HG02852 (cell line): Measurements from ENCODE around the gene TMEM59.
"Not testable (repeated sequence)": the region's sequence is repeated elsewhere in the genome, so short reads cannot be mapped to it uniquely, and the experiment has no call there.

Source experiments
- ATAC-seq: cut with Tn5 transposase; IDR thresholded peaks from one replicate; pipeline ENCODE4 v1.9.1; 2021; ENCODE audit warnings: mild to moderate bottlenecking, moderate library complexity; ENCODE audit not compliant: unreplicated experiment

The TMEM59 gene

GRCh38 chr1:54053745-54054437, 887 bp upstream of the TMEM59 start:
- no peak for ATAC-seq

- ATAC-seq = peak; percentile 22
Measured at GRCh38 chr1:54052431-54052933, 522 bp downstream of the TMEM59 start.

GRCh38 chr1:54051933-54052430, 1.0 kb downstream of the TMEM59 start:
- no peak for ATAC-seq

DNA sequence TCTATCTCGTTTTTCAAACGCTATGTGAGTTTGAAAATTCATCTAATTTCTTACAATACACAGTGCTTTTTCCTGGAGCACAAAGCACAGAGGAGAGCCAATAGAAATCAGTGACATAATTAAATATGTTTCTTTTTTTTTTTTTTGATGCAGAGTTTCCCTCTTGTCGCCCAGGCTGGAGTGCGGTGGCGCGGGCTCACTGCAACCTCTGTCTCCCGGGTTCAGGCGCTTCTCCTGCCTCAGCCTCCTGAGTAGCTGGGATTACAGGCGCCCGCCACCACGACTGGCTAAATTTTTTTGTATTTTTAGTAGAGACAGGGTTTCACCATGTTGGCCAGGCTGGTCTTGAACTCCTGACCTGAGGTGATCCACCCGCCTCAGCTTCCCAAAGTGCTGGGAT, 2.6 kb downstream of the TMEM59 start:
- not testable (repeated sequence) for ATAC-seq

DNA sequence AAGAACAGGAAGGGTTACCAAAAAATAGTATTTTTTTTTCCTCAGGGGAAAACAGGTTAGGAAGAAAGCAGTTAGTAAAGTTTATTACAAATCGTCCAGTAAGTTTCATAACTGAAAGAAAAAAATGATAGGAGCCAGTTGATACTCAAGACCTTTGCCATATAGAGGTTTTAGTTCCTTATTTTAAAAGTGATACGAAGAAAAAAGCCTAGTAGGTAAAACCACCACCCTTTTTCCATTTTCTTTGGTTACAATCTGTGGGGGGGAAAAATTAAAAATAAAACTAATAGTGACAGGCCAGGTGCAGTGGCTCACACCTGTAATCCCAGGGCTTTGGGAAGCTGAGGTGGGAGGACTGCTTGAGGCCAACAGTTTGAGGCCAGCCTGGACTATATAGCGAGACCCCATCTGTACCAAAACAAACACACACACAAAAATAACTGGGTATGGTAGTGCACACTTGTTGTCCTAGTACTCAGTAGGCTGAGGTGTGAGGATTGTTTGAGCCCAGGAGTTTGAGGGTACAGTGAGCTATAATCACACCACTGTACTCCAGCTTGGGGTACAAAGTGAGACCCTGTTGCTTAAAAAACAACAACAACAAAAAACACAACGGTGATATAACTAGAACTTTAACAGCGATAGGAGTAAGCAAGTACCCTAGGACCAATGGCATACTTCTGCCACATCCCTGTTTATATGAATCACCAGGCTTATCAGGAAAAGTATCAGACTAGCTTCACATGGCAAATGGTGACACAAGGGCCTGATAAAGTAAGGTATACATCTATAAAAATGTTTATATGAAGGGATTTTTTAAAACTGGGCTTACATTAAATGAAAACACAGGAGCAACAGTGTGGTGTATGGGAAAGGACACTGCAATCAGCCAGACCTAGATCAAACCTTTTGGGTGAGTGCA, 5.4 kb downstream of the TMEM59 start:
- no peak for ATAC-seq

- ATAC-seq = no peak
Measured at GRCh38 chr1:54046671-54047383, 6.2 kb downstream of the TMEM59 start.

- no peak for ATAC-seq
Measured at GRCh38 chr1:54045496-54045895, 7.5 kb downstream of the TMEM59 start.

- ATAC-seq = no peak
Measured at GRCh38 chr1:54041806-54042205, 11.2 kb downstream of the TMEM59 start.

DNA sequence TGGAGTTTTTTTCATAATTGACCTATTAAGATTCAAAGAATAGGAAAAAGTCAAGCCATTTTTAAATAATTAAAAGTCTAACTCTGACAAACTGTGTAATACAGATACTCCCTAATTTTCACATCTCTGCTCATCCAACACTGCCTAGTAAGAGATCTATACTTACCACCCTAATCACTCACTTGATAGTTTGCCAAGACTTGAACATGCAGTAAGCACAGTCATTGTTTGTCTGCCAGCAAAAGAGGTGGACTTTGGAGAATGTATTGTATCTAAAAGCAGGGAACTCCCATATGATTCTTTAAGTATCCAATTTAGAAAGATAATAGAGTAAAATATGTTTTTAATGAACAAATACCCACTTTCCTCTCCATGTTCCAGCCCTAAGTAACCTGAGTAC, 15.5 kb downstream of the TMEM59 start:
- ATAC-seq = no peak

DNA sequence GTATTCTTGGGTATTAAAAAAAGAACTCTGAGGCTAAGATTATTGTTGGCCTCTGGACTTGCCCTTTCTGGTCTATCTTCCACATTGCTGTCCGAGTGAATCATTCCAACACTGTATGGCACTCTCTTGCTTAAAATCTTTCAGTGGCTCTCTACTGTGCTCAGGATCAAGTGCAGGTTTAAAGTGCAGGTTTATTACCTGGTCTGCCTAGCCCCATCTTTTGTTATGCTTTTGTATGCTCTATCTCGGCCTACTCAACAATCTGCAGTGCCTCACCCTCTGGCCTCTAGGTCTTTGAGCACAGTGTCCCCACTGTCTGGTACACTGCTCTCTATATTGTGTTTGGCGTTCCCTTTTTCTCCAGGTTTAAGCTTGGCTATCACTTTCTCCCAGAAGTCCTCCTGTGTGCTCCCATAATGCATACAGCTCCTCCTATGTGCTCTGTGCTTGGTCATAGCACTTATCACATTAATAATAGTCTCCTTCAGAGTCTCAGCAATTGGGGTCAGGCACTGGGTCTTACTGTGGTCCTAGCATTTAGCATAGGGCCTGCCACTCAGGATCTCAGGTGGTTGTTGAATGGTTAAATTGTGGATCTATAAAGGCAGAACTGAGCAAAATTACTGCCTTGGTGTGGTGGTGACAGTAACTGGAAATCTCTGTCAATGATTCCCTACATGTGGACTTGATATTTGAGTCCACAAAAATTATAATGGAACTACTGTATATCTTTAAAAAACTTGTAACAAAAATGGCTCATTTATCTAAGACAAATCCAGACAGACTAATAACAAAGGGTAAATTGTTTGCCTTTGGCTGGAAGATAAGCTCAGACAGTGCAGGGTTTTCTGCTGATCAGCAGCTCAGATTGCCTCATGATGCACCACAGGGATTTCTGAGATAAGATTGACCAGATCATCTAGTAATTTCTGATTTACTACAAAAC, 24.4 kb downstream of the TMEM59 start:
- no peak for ATAC-seq

DNA sequence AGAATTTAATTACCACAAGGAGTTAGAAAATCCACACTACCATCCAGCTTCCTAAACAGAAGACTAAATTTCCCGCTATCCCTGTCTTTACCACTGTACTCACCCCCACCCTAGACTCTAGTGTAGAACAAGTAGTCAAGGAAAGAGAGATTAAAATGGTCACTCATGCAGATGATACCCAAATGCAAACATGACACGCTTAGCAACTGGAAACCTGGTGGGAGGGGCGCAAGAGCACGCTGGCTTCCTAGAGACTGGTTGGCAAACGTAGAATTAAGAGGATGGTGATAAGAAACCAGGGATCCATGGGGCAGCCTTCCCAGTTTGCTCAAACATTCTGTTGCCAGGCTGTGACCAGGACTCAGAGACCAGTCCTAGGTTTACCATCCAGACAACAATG, 25.2 kb downstream of the TMEM59 start:
- no peak for ATAC-seq

DNA sequence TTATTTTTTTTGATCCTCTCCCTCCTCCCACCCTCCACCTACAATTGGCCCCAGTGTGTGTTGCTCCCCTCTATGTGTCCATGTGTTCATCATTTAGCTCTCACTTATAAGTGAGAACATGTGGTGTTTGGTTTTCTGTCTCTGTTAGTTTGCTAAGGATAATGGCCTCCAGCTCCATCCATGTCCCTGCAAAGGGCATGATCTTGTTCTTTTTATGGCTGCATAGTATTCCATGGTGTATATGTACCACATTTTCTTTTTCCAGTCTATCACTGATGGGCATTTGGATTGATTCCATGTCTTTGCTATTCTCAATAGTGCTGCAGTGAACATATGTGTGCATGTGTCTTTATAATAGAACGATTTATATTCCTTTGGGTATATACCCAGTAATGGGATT, 28.2 kb downstream of the TMEM59 start:
- not testable (repeated sequence) for ATAC-seq

GRCh38 chr1:54024358-54024757, 28.6 kb downstream of the TMEM59 start:
- ATAC-seq = no peak

GRCh38 chr1:54019562-54020176, 33.3 kb downstream of the TMEM59 start:
- not testable (repeated sequence) for ATAC-seq

DNA sequence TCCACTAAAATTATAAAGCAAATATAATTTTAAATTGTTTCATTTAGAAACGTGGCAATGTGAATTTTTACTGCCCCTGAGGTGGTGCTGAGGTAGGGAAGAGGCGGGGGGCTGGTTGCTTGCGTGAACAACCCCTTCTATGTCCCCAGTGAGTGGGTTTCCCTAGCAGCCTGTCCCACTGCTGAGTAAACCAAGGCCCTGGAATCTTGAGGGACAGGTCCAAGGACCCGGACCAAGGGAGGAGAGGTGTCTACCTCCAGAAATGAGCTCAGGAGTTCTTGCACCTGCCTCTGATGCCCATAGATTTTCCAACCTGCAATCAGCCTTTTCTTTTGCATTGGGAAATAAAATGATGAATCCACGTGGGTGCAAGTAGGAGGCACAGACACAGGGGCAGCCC, 34.4 kb downstream of the TMEM59 start:
- ATAC-seq = no peak

DNA sequence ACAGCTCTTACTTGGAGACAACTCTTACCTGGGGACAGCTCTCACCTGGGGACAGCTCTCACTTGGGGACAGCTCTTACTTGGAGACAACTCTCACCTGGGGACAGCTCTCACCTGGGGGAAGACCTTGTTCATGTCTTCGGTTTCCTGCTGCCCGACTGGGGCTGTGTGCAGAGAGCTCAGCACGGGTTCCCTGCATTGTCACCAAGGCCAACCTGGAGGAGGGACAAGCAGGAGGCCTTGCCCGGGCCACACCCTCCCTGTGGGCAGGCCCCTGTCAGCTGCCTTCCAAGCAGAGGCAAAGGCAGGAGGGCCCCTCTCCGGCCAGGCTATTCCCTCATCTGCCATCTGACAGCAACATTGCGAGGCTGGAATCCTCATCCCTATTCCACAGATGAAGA, 35.0 kb downstream of the TMEM59 start, which contains the start of gene LDLRAD1:
Gene LDLRAD1, minus strand, starts transcription at position 208 of the 400 bp plus-strand sequence. Its CDS starts 74 bp downstream, at position 134.
- no peak for ATAC-seq

DNA sequence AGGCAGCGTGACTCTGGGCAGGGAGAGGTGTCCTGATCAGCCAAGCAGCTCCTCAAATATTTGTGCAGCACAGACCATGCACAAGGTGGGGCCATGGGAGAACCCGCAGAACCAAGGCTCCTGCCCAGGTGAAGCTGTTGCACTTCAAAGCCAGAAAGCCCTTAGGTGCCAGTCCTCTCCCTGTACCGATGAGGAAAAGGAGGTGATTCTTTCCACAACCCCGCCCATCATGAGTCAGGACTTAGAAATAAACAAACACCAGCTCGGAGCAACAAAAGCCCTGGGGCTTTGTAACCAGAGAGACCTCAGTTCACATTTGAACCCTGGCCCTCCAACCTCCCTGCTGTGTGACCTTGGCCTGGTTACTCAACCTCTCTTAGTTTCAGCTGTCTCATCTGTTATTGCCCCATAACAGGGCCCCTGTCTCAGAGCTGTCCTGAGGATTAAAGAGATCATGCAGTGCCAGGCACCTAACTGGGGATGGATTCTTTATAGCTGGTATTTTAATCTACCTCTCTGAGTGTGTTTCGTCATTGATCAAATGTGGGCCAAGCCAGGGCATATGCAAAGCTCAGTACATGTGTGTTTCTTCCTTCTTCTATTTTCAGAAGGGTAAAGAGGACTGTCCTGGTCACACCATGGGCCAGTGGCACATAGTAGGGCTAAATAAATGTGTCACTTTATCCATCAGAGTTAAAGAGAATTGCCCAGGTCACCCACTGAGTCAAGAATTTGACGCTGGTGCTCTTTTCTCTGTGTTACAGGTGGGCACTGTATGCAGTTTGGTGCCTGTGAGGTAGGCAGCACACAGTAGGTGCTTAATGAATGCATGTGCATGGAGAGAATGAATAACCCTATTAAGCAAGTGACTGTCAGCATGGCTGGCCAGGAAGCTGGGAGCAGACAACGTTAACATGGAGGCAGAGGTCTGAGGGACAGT, 36.4 kb downstream of the TMEM59 start:
- ATAC-seq = no peak

DNA sequence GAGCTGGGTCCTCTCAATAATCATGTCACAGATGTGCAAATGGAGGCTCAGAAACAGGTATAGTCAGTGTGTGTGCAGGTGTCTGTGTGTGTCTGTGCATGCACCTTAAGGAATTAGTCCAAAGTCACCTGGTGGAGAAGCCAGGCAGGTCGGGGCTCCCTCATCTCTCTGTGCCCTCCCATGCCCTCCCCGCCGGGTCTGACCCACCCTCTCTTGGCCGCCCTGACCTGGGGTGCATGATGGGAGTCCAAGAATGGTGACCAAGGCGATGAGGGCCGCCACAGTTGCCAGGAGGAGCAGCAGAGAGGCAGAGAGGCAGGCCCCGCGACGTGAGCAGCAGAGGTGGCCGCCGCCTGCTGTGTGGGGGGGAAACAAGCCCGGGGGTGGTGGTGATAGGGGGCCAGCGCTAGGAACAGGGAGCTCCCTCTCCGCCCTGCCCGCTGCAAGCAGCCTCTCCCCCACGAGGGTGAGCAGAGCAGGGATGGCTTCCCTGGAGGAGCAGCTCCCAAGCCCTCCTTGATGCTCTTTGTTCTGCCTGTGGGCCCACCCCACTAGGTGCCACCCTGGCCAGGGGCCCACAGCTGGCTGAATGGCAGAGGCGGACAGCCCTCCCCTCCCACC, 38.9 kb downstream of the TMEM59 start:
- ATAC-seq = no peak
